Transverse colon (tissue), 4 donors: ENCODE data around the gene GPR158. TPM values are rescaled to one million over a fixed set of nuclear protein-coding genes. Genes with fewer than 3 reads are reported as not detected.
"Not testable (repeated sequence)": the region's sequence is repeated elsewhere in the genome, so short reads cannot be mapped to it uniquely, and the experiment has no call there.

ENCODE experiments used
- DNase-seq: peaks from one replicate; pipeline ENCODE4 v3.0.0-alpha.2; 2019
- H3K27ac ChIP-seq, 4 donors: fragments of 200-600 bp; sonication (generic); 2 replicates each; pipeline ENCODE4 v1.5.1; 2016 to 2018; ENCODE audit warnings: inconsistent platforms in 4 of 4
- H3K27me3 ChIP-seq: fragments of 200-600 bp; sonication (generic); 2 replicates; pipeline ENCODE4 v1.5.1; 2017; ENCODE audit warnings: inconsistent platforms
- H3K36me3 ChIP-seq, 4 donors: fragments of 200-600 bp; sonication (generic); 2 replicates each; pipeline ENCODE4 v1.5.1; 2017 to 2019; ENCODE audit warnings: inconsistent platforms in 4 of 4
- H3K4me1 ChIP-seq, 4 donors: fragments of 200-600 bp; sonication (generic); 2 replicates each; pipeline ENCODE4 v1.5.1; 2017 to 2020; ENCODE audit warnings: inconsistent platforms in 4 of 4
- H3K4me3 ChIP-seq, 4 donors: fragments of 200-600 bp; sonication (generic); 1 replicate in 1 of 4; 2 replicates in 3 of 4; pipeline versions ENCODE4 v1.5.1 to v1.6.1; 2017 to 2019; ENCODE audit warnings: inconsistent platforms in 4 of 4
- H3K9me3 ChIP-seq, 2 donors: fragments of 200-600 bp; sonication (generic); 2 replicates each; pipeline ENCODE4 v1.5.1; 2017 to 2019; ENCODE audit warnings: inconsistent platforms in 2 of 2
- EP300 ChIP-seq: sonication (generic); formaldehyde crosslinking; IDR thresholded peaks from one replicate; pipeline ENCODE4 v1.6.1; 2017; ENCODE audit warnings: antibody characterized with exemption, low read depth
- POLR2A ChIP-seq: fragments of 450-650 bp; IDR thresholded peaks from one replicate; pipeline ENCODE4 v1.6.1; 2016; ENCODE audit warnings: antibody characterized with exemption, mild to moderate bottlenecking, moderate library complexity
- POLR2AphosphoS5 ChIP-seq, 3 donors: sonication (generic); formaldehyde crosslinking; IDR thresholded peaks; one replicate each; pipeline ENCODE4 v1.6.1; 2016; ENCODE audit warnings: antibody characterized with exemption in 3 of 3
- WGBS, 2 donors: methylation state at CpG; one replicate each; pipeline ENCODE4 v1.1.5; 2018; ENCODE audit warnings: low coverage in 1 of 2; 5-methylcytosine and 5-hydroxymethylcytosine counted together
- in situ Hi-C, 4 donors: fragments of 200-750 bp; cut with MboI; loops; one replicate each; pipeline versions ENCODE4 v1.15.0 to v1.15.1; 2017; ENCODE audit warnings: low sequenced_read_pairs in 3 of 4, low pct_ligation_motif_present in 1 of 4, low pct_unique_long_range_greater_than_20kb in 1 of 4
- intact Hi-C: fragments of 100-400 bp; cut with DNase I; formaldehyde crosslinking; loops from one replicate; pipeline ENCODE4 v1.15.1; 2023; ENCODE audit warnings: low total_unique reads
- total RNA-seq, 4 donors: library from RNA; depleted of rRNA; stranded (reverse); fragments of >200 nt; gene quantifications; one replicate each; pipeline ENCODE4 v1.1.0, GENCODE V29; 2016
- TF ChIP-seq, protein P1 (sequence below), 5 experiments: fragments of 200-600 bp in 3 of 5; fragments of 450-650 bp in 2 of 5; sonication (generic) in 3 of 5; IDR thresholded peaks; 1 replicate in 2 of 5; 2 replicates in 3 of 5; pipeline ENCODE4 v1.5.1; 2016 to 2017; ENCODE audit warnings: antibody characterized with exemption in 5 of 5, inconsistent platforms in 3 of 5, mild to moderate bottlenecking in 2 of 5, moderate library complexity in 1 of 5

GPR158 gene
- total RNA-seq, 4 donors from 2014 or later, result 0.16 to 0.27 TPM; not detected in 2

DNA sequence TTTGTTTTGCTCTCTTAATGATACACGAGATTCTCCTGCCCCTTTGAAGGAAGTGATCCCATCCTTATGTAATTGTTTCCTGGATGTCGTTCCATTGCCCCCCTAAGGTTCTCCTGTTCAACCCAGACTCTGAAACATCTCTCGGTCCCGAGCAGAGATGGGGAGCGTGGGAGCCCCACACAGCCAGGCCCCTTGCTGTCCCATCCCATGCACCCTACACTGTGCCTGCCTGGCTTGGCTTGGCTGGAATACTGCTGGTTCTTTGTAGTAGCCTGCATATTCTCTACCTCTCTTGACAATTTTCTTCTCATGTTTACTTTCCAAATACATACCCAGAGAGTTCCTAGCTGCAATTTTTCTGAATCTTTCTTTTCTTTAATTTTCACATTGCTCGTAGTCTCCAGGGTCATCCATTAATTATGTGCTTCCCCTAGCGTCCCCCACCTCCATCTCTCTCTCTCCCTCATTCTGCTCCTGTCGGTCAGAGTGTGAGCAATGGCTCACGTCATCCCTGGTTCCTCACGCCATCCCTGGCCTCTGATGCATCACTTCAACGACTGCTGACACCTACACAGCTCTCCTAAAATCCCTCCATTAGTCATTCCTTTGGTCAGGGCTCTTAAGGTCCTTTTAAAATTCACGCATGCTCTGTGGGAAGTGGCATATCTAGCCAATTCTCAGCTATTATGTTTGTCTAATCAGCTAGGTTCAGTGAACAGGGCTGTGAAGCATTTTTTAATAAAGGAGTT lies 32.5 kb upstream of the GPR158 start:
- Histone ChIP-seq H3K27ac (no peak overlapping the region), H3K9me3 (no peaks in the 10 kb centered on the region), H3K36me3 (no peaks in the 10 kb centered on the region), H3K4me3 (no peak overlapping the region), H3K27me3 (no peaks in the 10 kb centered on the region), H3K4me1 (no peaks in the 10 kb centered on the region)
- in situ Hi-C loops, result no loop called here
- TF ChIP-seq POLR2A (no peak), POLR2AphosphoS5 (IDR thresholded peaks at IDR 0.05) (no peak), EP300 (no peak)
- TF ChIP-seq, protein P1, sequence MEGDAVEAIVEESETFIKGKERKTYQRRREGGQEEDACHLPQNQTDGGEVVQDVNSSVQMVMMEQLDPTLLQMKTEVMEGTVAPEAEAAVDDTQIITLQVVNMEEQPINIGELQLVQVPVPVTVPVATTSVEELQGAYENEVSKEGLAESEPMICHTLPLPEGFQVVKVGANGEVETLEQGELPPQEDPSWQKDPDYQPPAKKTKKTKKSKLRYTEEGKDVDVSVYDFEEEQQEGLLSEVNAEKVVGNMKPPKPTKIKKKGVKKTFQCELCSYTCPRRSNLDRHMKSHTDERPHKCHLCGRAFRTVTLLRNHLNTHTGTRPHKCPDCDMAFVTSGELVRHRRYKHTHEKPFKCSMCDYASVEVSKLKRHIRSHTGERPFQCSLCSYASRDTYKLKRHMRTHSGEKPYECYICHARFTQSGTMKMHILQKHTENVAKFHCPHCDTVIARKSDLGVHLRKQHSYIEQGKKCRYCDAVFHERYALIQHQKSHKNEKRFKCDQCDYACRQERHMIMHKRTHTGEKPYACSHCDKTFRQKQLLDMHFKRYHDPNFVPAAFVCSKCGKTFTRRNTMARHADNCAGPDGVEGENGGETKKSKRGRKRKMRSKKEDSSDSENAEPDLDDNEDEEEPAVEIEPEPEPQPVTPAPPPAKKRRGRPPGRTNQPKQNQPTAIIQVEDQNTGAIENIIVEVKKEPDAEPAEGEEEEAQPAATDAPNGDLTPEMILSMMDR (IDR thresholded peaks at IDR 0.05), result no peak
- intact Hi-C loops, result no loop called here
- 53 to 63% methylated on average over 9 to 12 of the region's 12 CpGs for WGBS, 2 donors
- DNase-seq, result no peak

- Histone ChIP-seq H3K4me3 (no peak overlapping the region), H3K27me3 (no peaks in the 10 kb centered on the region), H3K9me3 (no peaks in the 10 kb centered on the region), H3K36me3 (no peaks in the 10 kb centered on the region), H3K4me1 (no peaks in the 10 kb centered on the region), H3K27ac (no peak overlapping the region)
- WGBS, 2 donors, result 17 to 69% methylated on average over 1 to 3 of the region's 3 CpGs
- in situ Hi-C loops (no loop called here), intact Hi-C loops (loop anchor here (2.0 kb wide), 1 partner anchor 145 kb away; no protein-coding TSS in a partner anchor)
- TF ChIP-seq EP300 (no peak), POLR2AphosphoS5 (IDR thresholded peaks at IDR 0.05) (no peak), POLR2A (no peak)
- TF ChIP-seq, protein P1 (IDR thresholded peaks at IDR 0.05), result no peak
- no peak for DNase-seq
Measured at GRCh38 chr10:25157650-25158049, 17.2 kb upstream of the GPR158 start.

- Histone ChIP-seq H3K27ac (no peak overlapping the region), H3K4me3 (no peak overlapping the region), H3K9me3 (no peaks in the 10 kb centered on the region), H3K4me1 (no peaks in the 10 kb centered on the region), H3K27me3 (no peaks in the 10 kb centered on the region), H3K36me3 (no peaks in the 10 kb centered on the region)
- in situ Hi-C loops, result no loop called here
- intact Hi-C loops, result loop anchor here (2.0 kb wide), 1 partner anchor 147 kb away; no protein-coding TSS in a partner anchor
- DNase-seq, result no peak
- TF ChIP-seq, protein P1 (IDR thresholded peaks at IDR 0.05), result no peak
- no peak for TF ChIP-seq EP300
- no peak for TF ChIP-seq POLR2AphosphoS5 (IDR thresholded peaks at IDR 0.05)
- no peak for TF ChIP-seq POLR2A
- 71 to 81% methylated on average over 2 of the region's 2 CpGs for WGBS, 2 donors
Measured at GRCh38 chr10:25159591-25159990, 15.2 kb upstream of the GPR158 start.

- intact Hi-C loops (no loop called here), in situ Hi-C loops (no loop called here)
- WGBS, 2 donors, result 49% methylated on average over 2 of the region's 2 CpGs
- Histone ChIP-seq H3K4me3 (no peak overlapping the region), H3K9me3 (no peaks in the 10 kb centered on the region), H3K27ac (no peak overlapping the region), H3K4me1 (no peaks in the 10 kb centered on the region), H3K36me3 (no peaks in the 10 kb centered on the region), H3K27me3 (no peaks in the 10 kb centered on the region)
- no peak for DNase-seq
- no peak for TF ChIP-seq POLR2A
- TF ChIP-seq POLR2AphosphoS5 (IDR thresholded peaks at IDR 0.05), result no peak
- no peak for TF ChIP-seq EP300
- TF ChIP-seq, protein P1 (IDR thresholded peaks at IDR 0.05), result no peak
Measured at GRCh38 chr10:25162391-25162790, 12.4 kb upstream of the GPR158 start.

GRCh38 chr10:25163464-25163863 lies 11.3 kb upstream of the GPR158 start:
- H3K9me3 ChIP-seq, H3K4me3 ChIP-seq, H3K27ac ChIP-seq, H3K4me1 ChIP-seq, intact Hi-C loops, H3K27me3 ChIP-seq, in situ Hi-C loops, DNase-seq, H3K36me3 ChIP-seq: not testable (repeated sequence)
- 89 to 90% methylated on average over 7 of the region's 7 CpGs for WGBS, 2 donors
